Measurements from ENCODE around the gene GANC. TPM values are rescaled to one million over a fixed set of nuclear protein-coding genes. Genes with fewer than 3 reads are reported as not detected.

GANC gene
- total RNA-seq, 1 experiment from 2014 or later, result 13.3 TPM

- in situ Hi-C loops (cut with HindIII; ENCODE audit: low pct_unique_long_range_greater_than_20kb, low sequenced_read_pairs), result no loop called here
Observed at GRCh38 chr15:42363487-42363886, 90.5 kb downstream of the GANC start.

DNA sequence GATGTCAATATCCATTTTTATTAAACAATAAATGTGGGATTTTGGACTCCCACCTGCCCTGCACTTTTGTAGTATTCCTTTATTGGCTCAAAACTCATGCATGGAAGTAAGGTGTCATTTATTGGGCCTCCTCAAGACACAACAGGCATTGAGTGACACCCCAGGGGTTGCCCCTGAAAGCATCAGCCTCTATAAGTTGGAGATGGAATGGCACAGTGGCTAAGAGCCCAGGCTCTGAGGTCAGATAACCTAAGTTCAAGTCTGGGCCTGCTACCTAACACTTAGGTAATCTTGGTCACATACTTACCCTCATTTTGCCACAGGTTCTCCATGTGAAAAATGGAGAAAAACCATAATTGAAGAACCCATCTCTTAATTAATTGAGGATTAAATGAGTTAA, 90.9 kb downstream of the GANC start:
- DNase-seq (ENCODE audit: low read depth), result no peak
- in situ Hi-C loops (cut with HindIII; ENCODE audit: low pct_unique_long_range_greater_than_20kb, low sequenced_read_pairs), result no loop called here

More at GRCh38 chr15:42363487-42363886, 90.5 kb downstream of the GANC start:
- DNase-seq (ENCODE audit: low read depth), result no peak

DNA sequence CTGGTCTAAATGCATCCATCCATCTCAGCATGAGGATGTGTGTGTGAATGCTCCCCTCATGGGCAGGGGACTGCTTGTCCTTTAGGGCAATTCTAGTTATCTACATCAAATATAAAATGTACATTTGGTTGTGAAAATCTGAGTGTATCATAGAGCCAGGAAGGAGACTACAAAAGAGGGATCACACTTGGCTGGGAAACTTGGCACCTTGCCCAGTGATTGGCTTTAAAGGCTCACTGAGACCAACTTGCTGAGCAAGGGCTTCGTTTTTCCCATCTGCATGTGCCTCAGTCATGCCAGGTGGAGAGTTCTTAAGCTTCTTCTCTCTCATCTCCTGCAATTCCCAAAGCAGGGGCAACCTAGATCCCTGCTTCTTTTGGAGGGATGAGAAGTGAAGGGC, 91.5 kb downstream of the GANC start:
- DNase-seq (ENCODE audit: low read depth), result no peak
- in situ Hi-C loops (cut with HindIII; ENCODE audit: low pct_unique_long_range_greater_than_20kb, low sequenced_read_pairs), result no loop called here

GRCh38 chr15:42365921-42366550, 93.0 kb downstream of the GANC start:
- no peak for DNase-seq (ENCODE audit: low read depth)
- in situ Hi-C loops (cut with HindIII; ENCODE audit: low pct_unique_long_range_greater_than_20kb, low sequenced_read_pairs), result no loop called here

DNA sequence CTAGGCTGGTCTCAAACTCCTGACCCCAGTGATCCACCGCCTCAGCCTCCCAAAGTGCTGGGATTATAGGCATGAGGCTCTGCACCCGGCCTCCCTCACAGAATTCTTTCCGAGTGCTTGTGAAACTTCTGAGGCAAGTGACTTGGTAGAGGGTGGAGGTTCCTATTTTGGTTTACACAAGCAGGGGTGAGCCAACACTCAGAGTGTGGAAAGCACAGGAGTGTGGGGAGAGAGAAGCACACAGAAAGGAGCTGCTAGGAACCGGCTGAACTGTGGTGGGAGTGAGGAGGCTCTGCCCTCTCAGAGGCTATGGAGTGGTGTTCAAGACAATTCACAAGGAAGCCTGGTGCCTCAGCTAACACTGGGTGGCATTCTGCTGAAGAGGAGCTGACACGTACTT, 94.0 kb downstream of the GANC start:
- in situ Hi-C loops (cut with HindIII; ENCODE audit: low pct_unique_long_range_greater_than_20kb, low sequenced_read_pairs), result no loop called here
- DNase-seq (ENCODE audit: low read depth), result no peak

DNA sequence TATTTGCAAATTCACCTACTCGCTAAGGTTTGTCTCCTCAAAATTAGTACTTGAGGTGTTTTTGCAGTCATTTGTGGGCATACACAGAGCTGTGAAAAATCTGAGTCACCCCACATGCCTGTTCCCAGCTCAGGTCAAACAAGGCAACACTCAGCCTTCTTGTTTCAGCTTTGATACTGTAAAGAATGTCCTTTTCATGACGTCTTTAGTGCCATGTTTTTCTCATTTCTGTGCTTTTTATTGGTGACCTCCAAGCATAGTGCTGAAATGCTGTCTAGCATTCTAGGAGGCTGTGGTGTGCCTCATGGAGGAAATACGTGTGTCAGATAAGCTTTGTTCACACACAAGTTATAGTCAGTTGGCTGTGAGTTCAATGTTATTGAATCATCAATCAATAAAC, 95.1 kb downstream of the GANC start:
- in situ Hi-C loops (cut with HindIII; ENCODE audit: low pct_unique_long_range_greater_than_20kb, low sequenced_read_pairs), result no loop called here
- DNase-seq (ENCODE audit: low read depth), result no peak

GRCh38 chr15:42371096-42371495, 98.1 kb downstream of the GANC start:
- peak; percentile 8 for DNase-seq (ENCODE audit: low read depth)
- in situ Hi-C loops (cut with HindIII; ENCODE audit: low pct_unique_long_range_greater_than_20kb, low sequenced_read_pairs), result no loop called here

- in situ Hi-C loops (cut with HindIII; ENCODE audit: low pct_unique_long_range_greater_than_20kb, low sequenced_read_pairs), result no loop called here
- no peak for DNase-seq (ENCODE audit: low read depth)
Observed at GRCh38 chr15:42373274-42373673, 100.3 kb downstream of the GANC start.

GRCh38 chr15:42373936-42374335, 100.9 kb downstream of the GANC start:
- no peak for DNase-seq (ENCODE audit: low read depth)
- in situ Hi-C loops (cut with HindIII; ENCODE audit: low pct_unique_long_range_greater_than_20kb, low sequenced_read_pairs), result no loop called here

DNA sequence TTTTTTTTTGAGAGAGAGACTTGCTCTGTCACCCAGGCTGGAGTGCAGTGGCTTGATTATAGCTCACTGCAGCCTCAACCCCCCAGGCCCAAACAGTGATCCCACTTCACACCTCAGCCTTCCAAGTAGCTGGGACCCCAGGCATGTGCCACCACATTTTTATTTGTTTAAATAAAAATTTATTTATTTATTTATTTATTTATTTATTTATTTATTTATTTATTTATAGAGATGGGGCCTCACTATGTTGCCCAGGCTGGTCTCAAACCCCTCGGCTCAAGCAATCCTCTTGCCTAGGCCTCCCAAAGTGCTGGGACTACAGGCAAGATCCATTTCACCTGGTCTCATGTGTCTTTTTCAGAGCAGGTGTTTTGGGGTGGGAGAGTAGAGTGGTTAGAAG, 101.8 kb downstream of the GANC start:
- in situ Hi-C loops (cut with HindIII; ENCODE audit: low pct_unique_long_range_greater_than_20kb, low sequenced_read_pairs), result no loop called here
- DNase-seq (ENCODE audit: low read depth), result no peak

DNA sequence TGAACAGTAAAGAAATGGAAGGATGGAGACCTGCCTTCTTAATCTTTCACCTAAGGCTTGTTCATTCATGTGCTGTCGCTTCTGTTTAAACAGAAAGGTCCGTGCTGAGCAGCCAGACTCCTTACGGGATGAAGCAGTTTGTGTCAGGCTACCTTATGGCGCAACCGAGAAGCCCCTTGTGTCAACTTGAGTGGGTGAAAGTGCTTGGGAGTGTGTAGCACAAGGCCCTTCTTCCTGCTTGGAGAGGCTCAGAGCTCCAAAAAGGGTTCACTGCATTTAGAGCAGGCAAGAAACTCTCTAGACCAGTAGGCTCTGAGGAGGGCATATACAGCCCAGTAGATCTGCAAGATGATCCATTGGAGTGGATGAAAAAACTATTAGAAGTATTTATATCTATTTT, 102.3 kb downstream of the GANC start:
- in situ Hi-C loops (cut with HindIII; ENCODE audit: low pct_unique_long_range_greater_than_20kb, low sequenced_read_pairs), result no loop called here

GRCh38 chr15:42375941-42376340, 102.9 kb downstream of the GANC start:
- no peak for DNase-seq (ENCODE audit: low read depth)
- in situ Hi-C loops (cut with HindIII; ENCODE audit: low pct_unique_long_range_greater_than_20kb, low sequenced_read_pairs), result no loop called here

More for the DNA sequence above, 102.3 kb downstream of the GANC start:
- DNase-seq (ENCODE audit: low read depth), result no peak

DNA sequence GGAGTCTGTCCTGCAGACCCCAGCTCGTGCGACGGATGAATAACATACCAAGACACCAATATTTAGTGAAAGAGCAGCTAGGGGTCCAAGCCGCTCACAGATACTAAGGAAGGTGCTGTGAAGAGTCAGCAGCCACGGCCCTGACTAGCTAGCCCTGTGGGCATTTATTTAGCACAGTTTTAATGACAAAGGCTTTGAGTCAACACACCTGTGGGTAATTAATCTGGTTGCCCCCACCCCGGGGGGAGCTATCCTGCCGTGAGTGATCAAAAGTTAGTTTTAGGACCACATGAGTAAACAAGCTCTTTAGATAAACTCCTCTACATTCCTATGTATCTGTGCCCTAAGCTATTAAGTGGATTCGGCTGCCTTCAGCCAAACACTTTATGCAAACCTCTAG, 105.0 kb downstream of the GANC start:
- in situ Hi-C loops (cut with HindIII; ENCODE audit: low pct_unique_long_range_greater_than_20kb, low sequenced_read_pairs), result no loop called here
- no peak for DNase-seq (ENCODE audit: low read depth)

DNA sequence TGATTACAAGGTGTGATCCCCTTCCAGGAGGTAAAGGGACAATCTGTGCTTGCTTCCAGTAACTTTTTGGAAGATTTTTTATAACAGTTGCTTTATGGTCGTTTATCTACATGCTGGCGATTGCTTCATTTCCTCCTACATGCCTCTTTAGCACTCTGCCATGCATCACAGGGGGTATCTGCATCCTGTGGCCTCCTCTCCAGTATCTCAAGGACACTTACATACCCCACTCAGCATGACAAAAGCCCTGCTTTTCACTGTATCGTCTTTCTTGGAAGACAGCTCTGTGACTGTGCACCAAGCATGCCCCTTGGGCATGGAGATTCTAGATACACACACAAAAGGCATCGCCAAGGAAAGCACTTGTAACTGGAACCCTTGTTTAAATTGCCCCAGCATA, 111.6 kb downstream of the GANC start:
- in situ Hi-C loops (cut with HindIII; ENCODE audit: low pct_unique_long_range_greater_than_20kb, low sequenced_read_pairs), result no loop called here
- DNase-seq (ENCODE audit: low read depth), result no peak

DNA sequence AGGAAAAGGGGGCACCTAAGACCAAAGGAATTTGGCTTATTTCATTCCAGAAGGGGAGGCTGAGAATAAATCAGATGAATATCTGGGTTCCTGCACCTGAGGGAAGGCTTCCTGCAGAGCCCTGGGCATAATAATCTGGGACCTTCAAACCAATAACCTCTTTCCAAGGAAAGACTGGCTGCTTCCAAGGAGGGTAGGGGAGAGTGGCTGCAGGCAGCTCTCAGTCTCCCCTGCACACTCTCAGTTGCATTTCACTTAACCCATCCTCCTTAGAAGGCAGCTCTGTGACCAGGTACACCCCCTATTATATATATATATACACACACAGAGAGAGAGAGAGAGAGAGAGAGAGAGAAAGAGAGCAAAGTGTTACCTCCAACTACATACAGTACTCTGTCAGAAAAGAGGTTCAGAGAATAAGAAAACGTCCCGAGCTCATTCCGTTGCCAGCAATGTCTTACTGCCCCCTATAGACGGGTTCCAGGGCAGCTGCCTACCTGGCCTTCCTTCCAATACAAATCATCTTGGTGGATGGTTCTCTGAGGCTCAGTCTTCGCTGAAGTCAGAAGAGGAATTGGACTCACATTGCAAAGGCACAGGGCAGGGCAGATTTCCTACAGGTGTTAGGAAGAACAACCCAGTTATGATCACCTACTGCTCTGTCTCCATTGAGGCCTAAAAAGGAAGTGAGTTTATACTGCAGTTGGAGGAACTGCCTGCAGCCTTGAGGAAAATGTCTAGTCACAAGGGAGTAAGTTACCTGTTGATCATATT, 112.4 kb downstream of the GANC start:
- peak; percentile 12 for DNase-seq (ENCODE audit: low read depth)
- in situ Hi-C loops (cut with HindIII; ENCODE audit: low pct_unique_long_range_greater_than_20kb, low sequenced_read_pairs), result no loop called here

- in situ Hi-C loops (cut with HindIII; ENCODE audit: low pct_unique_long_range_greater_than_20kb, low sequenced_read_pairs), result no loop called here
- DNase-seq (ENCODE audit: low read depth), result no peak
Observed at GRCh38 chr15:42385980-42386700, 113.1 kb downstream of the GANC start.

DNA sequence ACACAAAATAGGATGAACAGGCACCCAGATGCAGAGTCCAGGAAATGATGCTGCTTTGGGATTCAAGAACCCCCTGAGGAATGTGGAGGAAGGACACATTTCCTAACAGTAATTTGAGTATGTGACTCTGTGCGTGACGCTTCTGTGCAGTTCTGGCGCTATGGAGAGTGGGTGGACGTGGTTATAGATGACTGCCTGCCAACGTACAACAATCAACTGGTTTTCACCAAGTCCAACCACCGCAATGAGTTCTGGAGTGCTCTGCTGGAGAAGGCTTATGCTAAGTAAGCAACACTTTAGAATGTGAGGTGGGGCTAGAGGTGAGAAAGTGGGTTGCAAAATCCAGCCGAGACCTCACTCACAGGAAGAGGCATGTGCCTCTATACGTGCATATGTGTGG, 114.6 kb downstream of the GANC start:
- in situ Hi-C loops (cut with HindIII; ENCODE audit: low pct_unique_long_range_greater_than_20kb, low sequenced_read_pairs), result no loop called here
- no peak for DNase-seq (ENCODE audit: low read depth)

DNA sequence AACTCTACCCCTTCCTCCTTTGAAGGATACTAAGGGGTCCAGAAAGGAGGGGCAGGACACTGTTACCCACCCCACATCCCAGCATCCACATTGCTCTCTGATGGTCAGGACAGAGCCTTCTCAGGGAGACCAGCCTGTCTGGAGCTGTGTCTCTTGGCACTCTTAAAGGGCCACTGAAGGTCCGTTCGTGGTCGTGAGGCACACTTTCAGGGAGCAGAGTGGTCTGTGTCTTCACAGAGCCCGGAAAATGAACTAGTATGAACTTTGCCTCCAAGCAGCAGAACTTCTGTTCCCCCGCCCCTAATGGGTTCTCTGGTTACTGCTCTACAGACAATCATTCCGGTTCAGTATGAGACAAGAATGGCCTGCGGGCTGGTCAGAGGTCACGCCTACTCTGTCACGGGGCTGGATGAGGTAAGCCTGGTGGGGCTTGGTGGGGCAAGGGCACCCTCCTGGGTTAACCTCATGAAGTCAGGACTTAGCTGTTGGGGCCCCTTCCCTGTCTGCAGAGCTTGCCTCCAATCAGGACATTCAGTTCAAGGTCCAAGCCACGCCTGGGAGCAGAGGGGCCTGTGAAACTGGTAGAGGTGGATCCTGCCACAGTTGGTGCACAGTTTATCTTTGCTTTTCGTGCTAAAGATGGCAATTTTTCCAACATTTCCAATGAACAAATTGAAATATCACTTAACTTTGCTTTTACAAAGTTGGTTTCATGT, 119.5 kb downstream of the GANC start:
- DNase-seq (ENCODE audit: low read depth), result no peak
- in situ Hi-C loops (cut with HindIII; ENCODE audit: low pct_unique_long_range_greater_than_20kb, low sequenced_read_pairs), result no loop called here

- in situ Hi-C loops (cut with HindIII; ENCODE audit: low pct_unique_long_range_greater_than_20kb, low sequenced_read_pairs), result no loop called here
- no peak for DNase-seq (ENCODE audit: low read depth)
Observed at GRCh38 chr15:42394106-42394505, 121.1 kb downstream of the GANC start.
